Right lobe of liver (tissue), 6 donors: ENCODE results near the gene DERA. TPM values are rescaled to one million over a fixed set of nuclear protein-coding genes. Genes with fewer than 3 reads are reported as not detected.
"Not testable (repeated sequence)": the region's sequence is repeated elsewhere in the genome, so short reads cannot be mapped to it uniquely, and the experiment has no call there.

Source experiments
- ATAC-seq, 4 donors: fragments of 200-7000 bp; cut with Tn5 transposase; one replicate each; pipeline ENCODE4 v1.9.1; 2020; ENCODE audit warnings: mild to moderate bottlenecking in 4 of 4, moderate library complexity in 4 of 4
- DNase-seq, 3 donors: peaks; one replicate each; pipeline ENCODE4 v3.0.0-alpha.2; 2020
- H3K27ac ChIP-seq, 3 donors: fragments of 200-600 bp; one replicate each; pipeline ENCODE4 v1.8.0; 2022
- H3K27me3 ChIP-seq, 2 donors: fragments of 200-600 bp; one replicate each; pipeline ENCODE4 v1.8.0; 2022
- H3K36me3 ChIP-seq, 4 donors: fragments of 200-600 bp; sonication (generic) in 1 of 4; one replicate each; pipeline versions ENCODE4 v1.5.1 to v1.8.0; 2017 to 2022; ENCODE audit warnings: control low read depth in 1 of 4
- H3K4me1 ChIP-seq, 4 donors: fragments of 200-600 bp; sonication (generic) in 1 of 4; one replicate each; pipeline versions ENCODE4 v1.5.1 to v1.8.0; 2017 to 2022; ENCODE audit warnings: control low read depth in 1 of 4
- H3K4me3 ChIP-seq, 3 donors: fragments of 200-600 bp; one replicate each; pipeline ENCODE4 v1.8.0; 2022
- H3K9me3 ChIP-seq, 4 donors: fragments of 200-600 bp; sonication (generic) in 1 of 4; one replicate each; pipeline versions ENCODE4 v1.5.1 to v1.8.0; 2017 to 2022; ENCODE audit warnings: control low read depth in 1 of 4
- POLR2A ChIP-seq: fragments of 450-650 bp; IDR thresholded peaks from one replicate; pipeline ENCODE4 v1.6.1; 2017; ENCODE audit warnings: antibody characterized with exemption, mild to moderate bottlenecking
- WGBS: methylation state at CpG from one replicate; pipeline ENCODE4 v1.1.6; 2018; ENCODE audit warnings: low coverage, low lambda C conversion rate; ENCODE audit not compliant: insufficient coverage; ENCODE audit errors: missing lambda C conversion rate; 5-methylcytosine and 5-hydroxymethylcytosine counted together
- intact Hi-C, 2 donors: fragments of 100-400 bp; cut with DNase I; formaldehyde crosslinking; loops; one replicate each; pipeline versions ENCODE4 v1.11.2 to v1.14.1; 2022
- total RNA-seq, 6 experiments: library from RNA; depleted of rRNA in 2 of 6; stranded (reverse); fragments of >200 nt in 2 of 6; fragmentation: NEBNext Ultra II Directional in 3 of 6; extraction: Animal tissue kit (Norgen Biotek cat#: 25700) in 3 of 6; gene quantifications; one replicate each; pipeline versions ENCODE4 v1.1.0 to v1.2.4, GENCODE V29; 2016 to 2023
- TF ChIP-seq, protein P1 (sequence below), 4 donors: fragments of 200-600 bp in 3 of 4; fragments of 450-650 bp in 1 of 4; IDR thresholded peaks; one replicate each; pipeline versions ENCODE4 v1.5.1 to v1.8.0; 2016 to 2022; ENCODE audit warnings: antibody characterized with exemption in 4 of 4, mild to moderate bottlenecking in 2 of 4
- donor health status: DM: no; HTN: yes; CAD: no.
- donor health status: DM: no; HTN: no; CAD: no.
- donor health status: DM: no; HTN: no; CAD: no.
- donor health status: DM: no; HTN: yes; CAD: no.
- donor health status: DM: no; HTN: yes; CAD: no.

The DERA gene
- total RNA-seq, 6 experiments from 2014 or later = 39.8 to 55.6 (median 49.1) TPM

DNA sequence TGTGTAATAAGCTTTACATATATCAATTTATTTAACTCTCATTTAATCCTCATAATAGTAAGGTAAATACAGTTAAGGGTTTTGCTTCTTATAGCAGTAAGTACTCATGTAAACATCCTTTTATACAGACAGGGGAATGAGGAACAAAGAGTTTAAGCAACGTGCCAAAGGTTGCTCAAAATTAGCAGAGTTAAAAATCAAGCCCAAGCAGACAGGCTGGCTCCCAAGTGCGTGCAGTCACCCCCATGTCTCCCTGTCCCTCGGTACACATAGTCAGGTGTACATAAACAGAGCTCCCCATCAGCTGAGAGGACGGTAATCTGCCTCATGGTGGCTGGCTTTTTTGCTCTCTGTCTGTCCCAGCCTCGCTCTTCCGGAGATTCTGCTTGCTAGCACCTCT is 126.4 kb downstream of the DERA start:
- DNase-seq (no peak), ATAC-seq (no peak)
- intact Hi-C loops = no loop called here
- Histone ChIP-seq H3K9me3 (no peaks in the 10 kb centered on the region), H3K36me3 (no peaks in the 10 kb centered on the region), H3K4me1 (no peaks in the 10 kb centered on the region), H3K27ac (no peak overlapping the region), H3K27me3 (no peaks in the 10 kb centered on the region), H3K4me3 (no peak overlapping the region)
- 71% methylated on average over 3 of the region's 6 CpGs for WGBS
- no peak for TF ChIP-seq POLR2A
- TF ChIP-seq, protein P1, sequence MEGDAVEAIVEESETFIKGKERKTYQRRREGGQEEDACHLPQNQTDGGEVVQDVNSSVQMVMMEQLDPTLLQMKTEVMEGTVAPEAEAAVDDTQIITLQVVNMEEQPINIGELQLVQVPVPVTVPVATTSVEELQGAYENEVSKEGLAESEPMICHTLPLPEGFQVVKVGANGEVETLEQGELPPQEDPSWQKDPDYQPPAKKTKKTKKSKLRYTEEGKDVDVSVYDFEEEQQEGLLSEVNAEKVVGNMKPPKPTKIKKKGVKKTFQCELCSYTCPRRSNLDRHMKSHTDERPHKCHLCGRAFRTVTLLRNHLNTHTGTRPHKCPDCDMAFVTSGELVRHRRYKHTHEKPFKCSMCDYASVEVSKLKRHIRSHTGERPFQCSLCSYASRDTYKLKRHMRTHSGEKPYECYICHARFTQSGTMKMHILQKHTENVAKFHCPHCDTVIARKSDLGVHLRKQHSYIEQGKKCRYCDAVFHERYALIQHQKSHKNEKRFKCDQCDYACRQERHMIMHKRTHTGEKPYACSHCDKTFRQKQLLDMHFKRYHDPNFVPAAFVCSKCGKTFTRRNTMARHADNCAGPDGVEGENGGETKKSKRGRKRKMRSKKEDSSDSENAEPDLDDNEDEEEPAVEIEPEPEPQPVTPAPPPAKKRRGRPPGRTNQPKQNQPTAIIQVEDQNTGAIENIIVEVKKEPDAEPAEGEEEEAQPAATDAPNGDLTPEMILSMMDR (IDR thresholded peaks at IDR 0.05) = no peak

DNA sequence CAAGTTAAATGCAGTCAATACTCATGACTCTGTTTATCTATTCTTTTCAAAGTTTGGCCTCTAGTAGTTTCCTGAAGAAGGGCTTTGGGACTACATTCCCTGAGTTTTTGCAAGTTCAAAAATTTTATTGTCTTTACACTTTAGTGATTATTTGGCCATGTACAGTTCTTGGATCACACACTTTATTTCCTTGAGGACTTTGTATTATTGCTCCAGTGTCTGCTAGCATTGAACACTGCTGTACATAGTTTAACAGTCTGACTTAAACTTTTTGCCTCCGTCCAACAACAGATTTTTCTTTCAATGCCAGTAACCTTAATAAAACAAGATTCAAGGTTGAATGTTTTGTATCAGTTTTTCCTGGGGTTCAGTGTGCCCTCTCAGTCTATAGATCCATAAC is 132.3 kb downstream of the DERA start:
- Histone ChIP-seq H3K27me3 (no peaks in the 10 kb centered on the region), H3K9me3 (peaks cover 0 to 8% (median 0%) of the 10 kb centered on the region in 4 donors), H3K4me3 (no peak overlapping the region), H3K36me3 (no peaks in the 10 kb centered on the region), H3K27ac (no peak overlapping the region), H3K4me1 (no peaks in the 10 kb centered on the region)
- WGBS = 100% methylated on average over 1 of the region's 1 CpG
- DNase-seq (no peak), ATAC-seq (no peak)
- intact Hi-C loops = no loop called here
- TF ChIP-seq, protein P1 (IDR thresholded peaks at IDR 0.05) = no peak
- TF ChIP-seq POLR2A = no peak

DNA sequence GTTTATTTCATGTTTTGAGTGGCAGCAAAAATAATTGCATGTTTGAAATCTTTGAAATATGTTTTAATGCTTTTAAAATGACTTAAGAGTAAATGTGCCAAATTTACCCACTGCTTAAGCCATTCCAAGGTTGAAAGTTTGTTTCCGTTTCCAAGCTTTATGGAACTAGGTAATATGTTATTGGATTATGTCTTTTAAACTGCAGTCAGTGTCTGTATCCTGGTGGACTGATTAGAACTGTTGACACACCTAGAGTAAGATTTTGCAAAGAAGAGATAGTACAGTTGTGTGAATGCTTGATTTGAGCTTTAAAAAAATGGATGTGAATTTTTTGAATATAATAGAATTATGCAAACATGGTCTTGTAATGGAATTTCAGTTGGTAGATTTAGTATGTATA is 135.1 kb downstream of the DERA start:
- 92% methylated on average over 1 of the region's 1 CpG for WGBS

DNA sequence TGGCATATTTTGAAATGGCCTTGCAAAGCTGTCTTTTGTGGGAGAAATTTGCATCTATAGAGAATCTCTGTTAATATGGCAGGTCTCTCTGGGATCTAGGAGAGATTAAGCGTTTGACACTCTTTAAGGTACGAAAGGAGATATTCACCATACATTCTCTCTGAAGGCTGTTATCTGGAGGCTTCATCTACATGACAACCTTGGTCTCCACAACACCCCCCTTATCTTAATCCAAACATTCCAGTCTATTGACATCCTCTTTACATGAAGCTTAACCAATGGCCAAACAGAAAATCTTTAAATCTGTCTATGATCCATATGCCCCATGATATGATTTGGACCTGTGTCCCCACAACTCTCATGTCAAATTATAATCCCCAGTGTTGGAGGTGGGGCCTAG is 137.4 kb downstream of the DERA start:
- no peak for ATAC-seq
- intact Hi-C loops = no loop called here
- Histone ChIP-seq H3K27ac (no peak overlapping the region), H3K9me3 (peaks cover 0 to 8% (median 0%) of the 10 kb centered on the region in 4 donors), H3K4me3 (no peak overlapping the region), H3K27me3 (no peaks in the 10 kb centered on the region), H3K36me3 (no peaks in the 10 kb centered on the region), H3K4me1 (no peaks in the 10 kb centered on the region)
- no peak for DNase-seq
- no peak for TF ChIP-seq POLR2A
- TF ChIP-seq, protein P1 (IDR thresholded peaks at IDR 0.05) = no peak
- WGBS = 100% methylated on average over 2 of the region's 2 CpGs

More for the DNA sequence above, 135.1 kb downstream of the DERA start:
- H3K9me3 ChIP-seq = peaks cover 0 to 8% (median 0%) of the 10 kb centered on the region in 4 donors
- intact Hi-C loops = no loop called here
- H3K4me3 ChIP-seq = no peak overlapping the region
- TF ChIP-seq, protein P1 (IDR thresholded peaks at IDR 0.05) = no peak
- TF ChIP-seq POLR2A = no peak
- DNase-seq = no peak
- H3K27ac ChIP-seq = no peak overlapping the region
- no peaks in the 10 kb centered on the region for H3K36me3 ChIP-seq
- no peak for ATAC-seq
- H3K4me1 ChIP-seq = no peaks in the 10 kb centered on the region
- H3K27me3 ChIP-seq = no peaks in the 10 kb centered on the region

DNA sequence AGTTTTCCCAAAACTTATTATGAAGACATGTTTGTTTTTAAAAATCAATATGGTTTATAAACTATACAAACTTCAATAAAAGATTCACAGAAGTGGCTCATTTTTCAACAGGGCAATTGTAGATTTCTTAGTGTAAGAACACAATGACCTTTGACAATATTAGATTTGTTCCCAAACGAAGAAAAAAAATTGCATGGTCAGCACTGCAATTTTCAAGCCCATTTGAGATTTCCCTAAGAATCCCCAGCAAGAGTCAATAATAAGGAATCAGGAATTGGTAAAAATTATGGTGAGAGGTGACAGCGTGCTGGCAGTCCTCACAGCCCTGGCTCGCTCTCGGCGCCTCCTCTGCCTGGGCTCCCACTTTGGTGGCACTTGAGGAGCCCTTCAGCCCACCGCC is 145.8 kb downstream of the DERA start:
- H3K27me3 ChIP-seq = no peaks in the 10 kb centered on the region
- H3K27ac ChIP-seq = no peak overlapping the region
- DNase-seq = no peak
- H3K4me1 ChIP-seq = no peaks in the 10 kb centered on the region
- H3K4me3 ChIP-seq = no peak overlapping the region
- no peaks in the 10 kb centered on the region for H3K36me3 ChIP-seq
- intact Hi-C loops = no loop called here
- WGBS = 73% methylated on average over 4 of the region's 6 CpGs
- no peaks in the 10 kb centered on the region for H3K9me3 ChIP-seq
- TF ChIP-seq, protein P1 (IDR thresholded peaks at IDR 0.05) = no peak
- TF ChIP-seq POLR2A = no peak
- no peak for ATAC-seq

DNA sequence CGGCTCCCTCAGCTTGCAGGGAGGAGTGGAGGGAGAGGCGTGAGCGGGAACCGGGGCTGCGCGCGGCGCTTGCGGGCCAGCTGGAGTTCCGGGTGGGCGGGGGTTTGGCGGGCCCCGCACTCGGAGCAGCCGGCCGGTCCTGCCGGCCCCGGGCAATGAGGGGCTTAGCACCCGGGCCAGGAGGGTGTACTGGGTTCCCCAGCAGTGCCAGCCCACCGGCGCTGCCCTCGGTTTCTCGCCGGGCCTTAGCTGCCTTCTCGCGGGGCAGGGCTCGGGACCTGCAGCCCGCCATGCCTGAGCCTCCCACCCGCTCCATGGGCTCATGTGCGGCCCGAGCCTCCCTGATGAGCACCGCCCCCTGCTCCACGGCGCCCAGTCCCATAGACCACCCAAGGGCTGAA is 146.2 kb downstream of the DERA start:
- H3K9me3 ChIP-seq, H3K4me3 ChIP-seq, intact Hi-C loops, H3K4me1 ChIP-seq, H3K27me3 ChIP-seq, H3K27ac ChIP-seq, DNase-seq, H3K36me3 ChIP-seq, ATAC-seq: not testable (repeated sequence)
- no CpG with 5 or more reads among the region's 34 CpGs for WGBS
